Measurements from ENCODE around the gene NBDY. TPM values are rescaled to one million over a fixed set of nuclear protein-coding genes. Genes with fewer than 3 reads are reported as not detected.
A peak's percentile ranks its signal among the peaks of the same experiment; 100 is the strongest.

Gene NBDY
- total and polyA plus RNA-seq, 4 donors = 35.7 to 45.5 (median 43.0) TPM

DNA sequence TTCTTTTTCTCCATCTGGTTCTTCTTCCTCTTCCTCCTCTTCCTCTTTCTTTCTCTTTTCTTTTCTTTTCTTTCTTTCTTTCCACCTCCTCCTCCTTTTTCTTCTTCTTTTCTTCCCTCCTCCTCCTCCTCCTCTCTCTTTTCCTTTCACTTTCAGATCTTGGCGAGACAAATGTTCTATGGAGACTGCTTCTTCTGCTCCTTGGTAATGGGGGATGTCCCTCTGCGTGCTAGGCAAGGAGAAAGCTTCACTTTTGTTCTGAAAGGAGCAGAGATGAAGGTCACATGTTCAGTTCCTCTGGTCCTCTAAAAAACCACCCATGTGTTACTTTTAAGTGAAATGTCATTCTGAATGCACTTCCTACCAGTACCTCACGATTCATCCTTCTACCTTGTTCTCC lies 33.2 kb downstream of the NBDY start:
- no peaks in the 10 kb centered on the region for H3K4me1 ChIP-seq (ENCODE audit: control insufficient read depth in 1 of 2, insufficient read depth in 2 of 2, low read length in 2 of 2)
- H3K4me3 ChIP-seq (ENCODE audit: low read length in 2 of 2) = no peak overlapping the region
- no peaks in the 10 kb centered on the region for H3K36me3 ChIP-seq (ENCODE audit: control insufficient read depth in 1 of 2, insufficient read depth in 2 of 2, low read length in 1 of 2)
- H3K27me3 ChIP-seq (ENCODE audit: control insufficient read depth in 1 of 2, insufficient read depth in 2 of 2, low read length in 1 of 2) = no peaks in the 10 kb centered on the region
- H3K27ac ChIP-seq (ENCODE audit: low read depth in 1 of 2, low read length in 2 of 2) = no peak overlapping the region
- no peak for ATAC-seq (ENCODE audit: low FRiP score)
- no peaks in the 10 kb centered on the region for H3K9me3 ChIP-seq (ENCODE audit: control insufficient read depth, low read length)
- DNase-seq = no peak
- intact Hi-C loops (cut with DNase I) = no loop called here
- 61 to 81% methylated on average over 3 of the region's 3 CpGs for WGBS, 2 donors

DNA sequence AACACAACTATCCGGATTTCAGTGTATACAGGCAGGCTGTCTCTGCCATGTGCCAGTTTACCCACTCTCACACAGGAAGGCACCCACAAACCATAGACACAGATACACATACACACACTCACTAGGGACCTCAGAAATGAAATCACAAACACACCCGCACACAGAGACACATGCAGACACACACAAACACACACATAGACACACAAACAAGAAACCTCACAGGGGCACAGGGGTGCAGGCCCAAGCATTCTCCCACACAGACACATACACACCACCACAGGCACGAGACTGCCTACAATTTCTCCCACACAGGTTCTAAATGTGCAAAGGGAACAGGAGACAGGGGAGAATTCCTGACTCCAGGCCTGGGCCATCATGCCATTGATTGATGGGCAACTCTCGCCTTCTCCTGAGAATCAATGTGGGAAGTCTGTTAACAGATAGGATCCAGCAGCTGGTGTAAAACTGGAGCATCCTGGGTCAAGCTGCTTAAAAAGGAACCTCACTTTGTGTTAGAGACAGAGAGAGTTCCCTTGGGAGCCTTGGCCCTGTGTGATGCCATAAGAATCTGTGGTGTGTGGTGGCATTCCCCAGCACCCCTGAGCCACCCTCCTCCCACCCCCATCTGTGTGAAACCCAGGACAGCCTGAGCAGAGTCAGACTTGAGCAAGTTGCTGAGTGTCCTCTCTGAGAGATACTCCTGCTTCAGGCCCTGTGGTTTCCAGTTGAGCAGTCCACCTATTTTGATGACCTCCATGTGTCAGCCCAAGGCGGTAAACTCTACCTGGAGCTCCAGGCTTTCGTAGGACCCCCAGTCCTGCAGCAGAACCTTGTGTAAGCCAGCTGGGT lies 33.9 kb downstream of the NBDY start:
- intact Hi-C loops (cut with DNase I) = no loop called here
- Histone ChIP-seq H3K27ac (ENCODE audit: low read depth in 1 of 2, low read length in 2 of 2) (no peak overlapping the region), H3K36me3 (ENCODE audit: control insufficient read depth in 1 of 2, insufficient read depth in 2 of 2, low read length in 1 of 2) (no peaks in the 10 kb centered on the region), H3K4me1 (ENCODE audit: control insufficient read depth in 1 of 2, insufficient read depth in 2 of 2, low read length in 2 of 2) (no peaks in the 10 kb centered on the region), H3K27me3 (ENCODE audit: control insufficient read depth in 1 of 2, insufficient read depth in 2 of 2, low read length in 1 of 2) (no peaks in the 10 kb centered on the region), H3K9me3 (ENCODE audit: control insufficient read depth, low read length) (no peaks in the 10 kb centered on the region), H3K4me3 (ENCODE audit: low read length in 2 of 2) (no peak overlapping the region)
- 72 to 75% methylated on average over 6 of the region's 6 CpGs for WGBS, 2 donors
- peak in 1 of 2 donors; percentile 30 for DNase-seq
- ATAC-seq (ENCODE audit: low FRiP score) = no peak

DNA sequence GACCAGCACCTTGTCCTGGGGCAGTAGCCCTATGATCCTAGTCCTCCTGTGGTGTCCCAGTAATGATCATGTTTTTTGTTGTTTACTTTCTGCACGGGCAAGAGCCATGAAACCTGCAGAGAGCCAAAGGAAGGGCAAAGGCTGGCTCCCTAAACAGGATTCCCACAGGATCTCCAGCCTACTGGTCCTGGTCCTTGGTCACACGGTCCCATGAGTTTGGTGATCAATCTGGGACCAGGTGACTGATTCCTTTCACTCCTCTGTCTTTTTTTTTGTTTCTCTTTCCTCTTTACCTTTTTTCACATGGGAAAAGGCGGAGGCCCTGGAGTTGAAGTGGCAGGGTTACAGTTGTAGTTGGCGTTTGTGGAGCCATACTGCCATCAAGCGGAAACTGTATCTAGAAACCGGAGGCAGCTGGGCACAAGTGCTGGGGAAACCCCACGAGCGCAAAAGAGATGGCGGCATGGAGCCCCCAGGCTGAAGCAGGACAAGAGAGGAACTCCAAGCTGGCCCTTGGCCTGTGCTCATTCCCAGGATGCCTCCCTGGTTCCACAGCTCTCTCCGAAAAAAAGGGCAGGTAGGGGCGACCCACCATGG lies 34.6 kb downstream of the NBDY start:
- intact Hi-C loops (cut with DNase I) = no loop called here
- 42 to 76% methylated on average over 9 to 11 of the region's 11 CpGs for WGBS, 2 donors
- peak; percentile 86 for DNase-seq

DNA sequence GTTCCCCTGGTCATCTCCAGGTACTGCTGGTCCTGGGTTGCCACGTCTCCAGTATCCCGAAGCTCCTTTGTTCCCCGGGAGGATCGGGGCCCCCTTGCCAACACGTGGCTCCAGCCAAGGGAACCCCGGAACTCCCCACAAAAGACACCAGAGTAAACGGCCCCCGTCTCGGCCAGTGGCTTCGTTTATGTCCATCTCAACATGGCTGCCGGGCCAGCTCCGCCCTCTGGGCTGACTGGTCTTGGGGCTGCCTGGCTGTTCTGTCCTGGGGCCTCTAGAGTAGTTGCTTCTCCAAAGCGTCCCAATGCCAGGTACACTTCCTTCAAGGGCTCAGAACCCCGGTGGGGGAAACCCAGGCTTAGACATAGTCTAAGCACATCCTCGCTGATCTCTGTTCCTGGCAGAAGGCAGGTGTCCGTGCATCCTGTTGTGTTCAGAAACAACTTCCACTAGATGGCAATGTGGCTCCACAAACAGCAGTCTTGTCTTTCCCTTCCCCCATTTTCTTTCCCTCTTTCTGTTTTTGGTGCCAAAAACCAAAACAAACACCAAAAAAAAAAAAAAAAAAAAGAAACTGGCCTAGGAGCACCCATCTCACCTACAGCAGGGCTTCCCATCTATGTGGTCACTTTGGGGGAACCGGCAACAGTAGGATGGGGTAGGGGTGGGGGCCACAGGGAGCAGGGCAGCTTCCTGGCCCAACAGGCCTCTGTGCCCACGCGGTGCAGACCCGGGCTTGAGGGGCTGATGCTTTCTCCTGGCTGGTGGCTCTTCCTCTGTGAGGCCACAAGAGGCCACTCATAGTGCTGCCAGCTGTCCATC lies 35.3 kb downstream of the NBDY start:
- no peaks in the 10 kb centered on the region for H3K9me3 ChIP-seq (ENCODE audit: control insufficient read depth, low read length)
- no peak overlapping the region for H3K27ac ChIP-seq (ENCODE audit: low read depth in 1 of 2, low read length in 2 of 2)

More for the DNA sequence above, 34.6 kb downstream of the NBDY start:
- no peak overlapping the region for H3K27ac ChIP-seq (ENCODE audit: low read depth in 1 of 2, low read length in 2 of 2)
- peak; percentile 61 for ATAC-seq (ENCODE audit: low FRiP score)
- H3K36me3 ChIP-seq (ENCODE audit: control insufficient read depth in 1 of 2, insufficient read depth in 2 of 2, low read length in 1 of 2) = no peaks in the 10 kb centered on the region
- H3K27me3 ChIP-seq (ENCODE audit: control insufficient read depth in 1 of 2, insufficient read depth in 2 of 2, low read length in 1 of 2) = no peaks in the 10 kb centered on the region
- H3K4me3 ChIP-seq (ENCODE audit: low read length in 2 of 2) = peak overlapping the region in 1 of 2 donors; percentile 33
- no peaks in the 10 kb centered on the region for H3K4me1 ChIP-seq (ENCODE audit: control insufficient read depth in 1 of 2, insufficient read depth in 2 of 2, low read length in 2 of 2)
- H3K9me3 ChIP-seq (ENCODE audit: control insufficient read depth, low read length) = no peaks in the 10 kb centered on the region

DNA sequence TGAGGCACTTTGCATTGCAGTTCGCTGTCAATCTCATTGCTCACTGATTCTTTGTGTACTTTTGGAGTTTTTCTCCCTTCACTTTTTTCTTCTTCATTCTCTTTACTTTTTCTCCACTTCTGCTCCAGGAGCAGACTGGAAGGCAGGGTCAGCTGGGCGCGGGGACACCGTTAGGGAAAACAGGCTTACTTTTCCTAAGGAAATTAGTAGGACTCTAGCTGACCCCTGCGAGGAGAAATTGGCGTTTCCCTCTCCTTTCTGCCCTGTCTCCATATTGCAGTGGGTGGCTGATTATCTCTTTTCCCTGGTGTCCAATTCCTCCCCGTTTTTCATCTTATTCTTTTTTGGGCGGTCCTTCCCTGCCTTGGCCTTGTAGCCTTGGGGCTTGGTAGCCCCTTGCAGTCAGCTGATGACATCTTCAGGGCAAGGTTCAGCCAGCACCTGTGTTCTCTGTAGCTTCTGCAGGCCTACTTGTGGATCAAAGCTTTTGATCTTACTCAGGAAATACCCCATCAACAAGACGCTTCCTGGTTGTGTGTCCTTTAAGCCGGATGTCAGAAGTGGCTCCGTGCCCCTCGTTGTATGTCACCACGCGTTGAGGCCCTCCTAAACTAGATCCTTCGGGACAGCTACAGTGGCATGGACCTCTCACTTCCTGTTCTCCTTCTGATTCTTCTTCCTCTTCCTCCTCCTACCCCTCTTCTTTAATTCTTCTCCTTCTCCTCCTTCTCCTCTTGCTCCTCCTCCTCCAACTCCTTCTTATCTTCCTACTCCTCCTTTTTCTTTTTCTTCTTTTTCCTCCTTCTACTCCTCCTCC lies 36.1 kb downstream of the NBDY start:
- DNase-seq (peak in 1 of 2 donors; percentile 55), ATAC-seq (ENCODE audit: low FRiP score) (no peak)
- 66 to 71% methylated on average over 15 of the region's 15 CpGs for WGBS, 2 donors
- H3K27ac ChIP-seq (ENCODE audit: low read depth in 1 of 2, low read length in 2 of 2) = no peak overlapping the region
- no peaks in the 10 kb centered on the region for H3K36me3 ChIP-seq (ENCODE audit: control insufficient read depth in 1 of 2, insufficient read depth in 2 of 2, low read length in 1 of 2)
- no peaks in the 10 kb centered on the region for H3K4me1 ChIP-seq (ENCODE audit: control insufficient read depth in 1 of 2, insufficient read depth in 2 of 2, low read length in 2 of 2)
- H3K4me3 ChIP-seq (ENCODE audit: low read length in 2 of 2) = no peak overlapping the region
- no peaks in the 10 kb centered on the region for H3K9me3 ChIP-seq (ENCODE audit: control insufficient read depth, low read length)
- no peaks in the 10 kb centered on the region for H3K27me3 ChIP-seq (ENCODE audit: control insufficient read depth in 1 of 2, insufficient read depth in 2 of 2, low read length in 1 of 2)
- intact Hi-C loops (cut with DNase I) = no loop called here

More for the DNA sequence above, 35.3 kb downstream of the NBDY start:
- WGBS, 2 donors = 21 to 47% methylated on average over 19 to 20 of the region's 20 CpGs
- H3K4me3 ChIP-seq (ENCODE audit: low read length in 2 of 2) = peak overlapping the region in 1 of 2 donors; percentile 33
- ATAC-seq (ENCODE audit: low FRiP score) = peak; percentile 65
- H3K4me1 ChIP-seq (ENCODE audit: control insufficient read depth in 1 of 2, insufficient read depth in 2 of 2, low read length in 2 of 2) = no peaks in the 10 kb centered on the region
- intact Hi-C loops (cut with DNase I) = no loop called here
- peak; percentile 80 to 89 for DNase-seq
- no peaks in the 10 kb centered on the region for H3K27me3 ChIP-seq (ENCODE audit: control insufficient read depth in 1 of 2, insufficient read depth in 2 of 2, low read length in 1 of 2)
- no peaks in the 10 kb centered on the region for H3K36me3 ChIP-seq (ENCODE audit: control insufficient read depth in 1 of 2, insufficient read depth in 2 of 2, low read length in 1 of 2)

DNA sequence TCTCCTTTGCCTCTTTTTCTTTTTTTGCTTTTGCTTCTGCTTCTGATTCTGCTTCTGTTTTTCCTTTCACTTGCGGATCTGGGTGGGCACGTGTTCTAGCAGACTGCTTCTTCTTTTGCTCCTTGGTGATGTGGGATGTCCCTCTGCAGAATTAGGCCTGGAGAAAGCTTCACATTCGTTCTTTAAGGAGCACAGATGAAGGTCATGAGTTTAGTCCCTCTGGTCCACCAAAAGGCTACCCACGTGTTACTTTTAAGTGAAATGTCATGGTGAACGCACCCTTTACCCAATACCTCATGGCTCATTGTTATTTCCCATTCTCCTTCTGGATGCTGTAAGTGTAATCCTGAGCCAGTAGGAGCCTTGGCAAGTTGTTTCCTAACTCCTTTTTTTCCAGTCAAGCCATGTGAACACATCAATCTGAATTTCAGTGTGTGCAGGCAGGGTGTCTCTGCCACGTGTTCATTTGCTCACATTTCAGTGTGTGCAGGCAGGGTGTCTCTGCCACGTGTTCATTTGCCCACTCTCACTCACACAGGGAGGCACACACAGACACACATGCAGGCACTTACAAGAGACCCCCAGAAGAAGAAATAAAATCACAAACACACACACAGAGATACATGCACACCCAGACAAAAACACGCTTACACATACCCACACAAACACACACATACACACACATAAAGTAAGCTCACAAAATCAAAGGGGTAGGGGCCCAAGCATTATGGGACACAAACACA lies 36.9 kb downstream of the NBDY start:
- intact Hi-C loops (cut with DNase I) = no loop called here
- no peaks in the 10 kb centered on the region for H3K36me3 ChIP-seq (ENCODE audit: control insufficient read depth in 1 of 2, insufficient read depth in 2 of 2, low read length in 1 of 2)
- H3K4me1 ChIP-seq (ENCODE audit: control insufficient read depth in 1 of 2, insufficient read depth in 2 of 2, low read length in 2 of 2) = no peaks in the 10 kb centered on the region
- H3K4me3 ChIP-seq (ENCODE audit: low read length in 2 of 2) = no peak overlapping the region
- DNase-seq (no peak), ATAC-seq (ENCODE audit: low FRiP score) (no peak)
- H3K27ac ChIP-seq (ENCODE audit: low read depth in 1 of 2, low read length in 2 of 2) = no peak overlapping the region
- 53% methylated on average over 8 of the region's 8 CpGs for WGBS, 2 donors
- H3K27me3 ChIP-seq (ENCODE audit: control insufficient read depth in 1 of 2, insufficient read depth in 2 of 2, low read length in 1 of 2) = no peaks in the 10 kb centered on the region
- no peaks in the 10 kb centered on the region for H3K9me3 ChIP-seq (ENCODE audit: control insufficient read depth, low read length)

DNA sequence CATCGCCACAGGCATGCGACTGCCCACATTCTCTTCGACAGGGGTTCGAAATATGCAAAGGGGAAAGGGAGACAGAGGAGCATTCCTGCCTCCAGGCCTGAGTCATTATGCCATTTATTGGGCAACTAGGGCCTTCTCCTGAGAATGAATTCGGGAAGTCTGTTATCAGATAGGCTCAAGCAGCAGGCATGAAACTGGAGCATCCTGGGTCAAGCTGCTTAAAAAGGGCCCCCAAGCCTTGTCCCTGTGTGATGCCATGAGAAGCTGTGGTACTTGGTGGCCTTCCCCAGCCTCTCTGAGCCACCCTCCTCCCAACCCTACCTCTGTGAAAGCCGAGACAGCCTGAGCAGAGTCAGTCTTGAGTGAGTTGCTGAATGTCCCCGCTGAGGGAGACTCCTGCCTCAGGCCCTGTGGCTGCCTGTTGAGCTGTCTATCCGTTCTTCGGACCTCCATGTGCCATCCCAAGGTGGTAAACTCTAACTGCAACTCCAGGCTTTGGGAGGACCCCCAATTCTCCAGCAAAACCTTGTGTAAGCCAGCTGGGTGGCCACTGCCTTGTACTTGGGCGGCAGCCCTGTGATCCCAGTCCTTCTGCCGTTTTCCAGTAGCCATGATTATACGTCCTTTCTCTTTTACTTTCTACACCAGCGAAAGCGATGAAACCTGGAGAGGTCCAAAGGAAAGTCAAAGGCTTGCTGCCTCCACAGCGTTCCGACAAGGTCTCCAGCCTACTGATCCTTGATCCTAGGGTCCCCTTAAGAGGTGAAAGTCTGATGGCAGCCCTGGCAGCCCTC lies 37.7 kb downstream of the NBDY start:
- peak overlapping the region in 1 of 2 donors; percentile 15 for H3K4me3 ChIP-seq (ENCODE audit: low read length in 2 of 2)
- 59 to 91% methylated on average over 16 of the region's 16 CpGs for WGBS, 2 donors
- DNase-seq (peak in 1 of 2 donors; percentile 62), ATAC-seq (ENCODE audit: low FRiP score) (no peak)
- H3K27ac ChIP-seq (ENCODE audit: low read depth in 1 of 2, low read length in 2 of 2) = no peak overlapping the region
- intact Hi-C loops (cut with DNase I) = no loop called here
- no peaks in the 10 kb centered on the region for H3K4me1 ChIP-seq (ENCODE audit: control insufficient read depth in 1 of 2, insufficient read depth in 2 of 2, low read length in 2 of 2)
- H3K27me3 ChIP-seq (ENCODE audit: control insufficient read depth in 1 of 2, insufficient read depth in 2 of 2, low read length in 1 of 2) = no peaks in the 10 kb centered on the region
- H3K9me3 ChIP-seq (ENCODE audit: control insufficient read depth, low read length) = no peaks in the 10 kb centered on the region
- H3K36me3 ChIP-seq (ENCODE audit: control insufficient read depth in 1 of 2, insufficient read depth in 2 of 2, low read length in 1 of 2) = no peaks in the 10 kb centered on the region

Data from aorta (tissue), 5 donors.